Smooth muscle cell (in vitro differentiated cells): ENCODE data around the gene JADE2. TPM values are rescaled to one million over a fixed set of nuclear protein-coding genes. Genes with fewer than 3 reads are reported as not detected.
A peak's percentile ranks its signal among the peaks of the same experiment; 100 is the strongest.

Source experiments
- DNase-seq: peaks from one replicate; lab custom pipeline; 2025; ENCODE audit not compliant: unreplicated experiment; lab: John Stamatoyannopoulos, UW
- H2AFZ ChIP-seq: fragments of 200-600 bp; sonication (generic); 2 replicates; pipeline ENCODE4 v1.6.0; 2016; ENCODE audit warnings: antibody characterized with exemption, low read depth, mild to moderate bottlenecking
- H3F3A ChIP-seq: fragments of 200-600 bp; sonication (generic); 2 replicates; pipeline ENCODE4 v1.6.0; 2017; ENCODE audit warnings: antibody characterized with exemption, low read depth
- H3K27ac ChIP-seq: fragments of 200-600 bp; sonication (generic); 2 replicates; pipeline ENCODE4 v1.5.1; 2016; ENCODE audit warnings: low read depth, mild to moderate bottlenecking
- H3K27me3 ChIP-seq: fragments of 200-600 bp; sonication (generic); 2 replicates; pipeline ENCODE4 v1.6.1; 2016; ENCODE audit warnings: low read depth, mild to moderate bottlenecking
- H3K36me3 ChIP-seq: fragments of 200-600 bp; sonication (generic); 2 replicates; pipeline ENCODE4 v1.5.1; 2016; ENCODE audit warnings: low read depth
- H3K4me1 ChIP-seq: fragments of 200-600 bp; sonication (generic); 2 replicates; pipeline ENCODE4 v1.5.1; 2016; ENCODE audit warnings: low read depth
- H3K4me2 ChIP-seq: fragments of 200-600 bp; sonication (generic); 2 replicates; pipeline ENCODE4 v1.6.0; 2016; ENCODE audit warnings: mild to moderate bottlenecking
- H3K4me3 ChIP-seq: fragments of 200-600 bp; sonication (generic); 2 replicates; pipeline ENCODE4 v1.5.1; 2016; ENCODE audit warnings: mild to moderate bottlenecking
- H3K79me2 ChIP-seq: fragments of 200-600 bp; sonication (generic); 2 replicates; pipeline ENCODE4 v1.6.0; 2016; ENCODE audit warnings: low read depth, mild to moderate bottlenecking
- H3K9ac ChIP-seq: fragments of 200-600 bp; sonication (generic); 2 replicates; pipeline ENCODE4 v1.6.0; 2016; ENCODE audit warnings: low read depth
- H3K9me3 ChIP-seq: fragments of 200-600 bp; sonication (generic); replicated peaks from 2 replicates; pipeline ENCODE4 v1.5.1; 2016; ENCODE audit warnings: low read depth
- H4K20me1 ChIP-seq: fragments of 200-600 bp; sonication (generic); 2 replicates; pipeline ENCODE4 v1.6.0; 2016; ENCODE audit warnings: low read depth
- CTCF ChIP-seq: fragments of 200-600 bp; sonication (generic); IDR thresholded peaks from 2 replicates; pipeline ENCODE4 v1.5.1; 2017; ENCODE audit warnings: borderline replicate concordance, mild to moderate bottlenecking, antibody characterized with exemption; ENCODE audit not compliant: insufficient read depth, poor library complexity, severe bottlenecking
- WGBS: methylation state at CpG from one replicate; pipeline ENCODE4 v1.1.7; 2016; ENCODE audit warnings: low lambda C conversion rate; 5-methylcytosine and 5-hydroxymethylcytosine counted together
- polyA plus RNA-seq: library from polyadenylated mRNA; unstranded; fragments of >200 nt; fragmentation: Nextera tagmentation; extraction: Ambion mirVana; gene quantifications from 2 replicates; pipeline ENCODE4 v1.2.1, GENCODE V29; 2016
- total RNA-seq: library from RNA; depleted of rRNA; stranded (reverse); fragments of >200 nt; gene quantifications from 2 replicates; pipeline ENCODE4 v1.2.3, GENCODE V29; 2014

JADE2 gene
- total and polyA plus RNA-seq, 2 experiments from 2014 or later: 4.3 to 18.0 TPM

GRCh38 chr5:134503937-134504437 is 21.5 kb upstream of the JADE2 start:
- Histone ChIP-seq H3K36me3 (no peaks in the 10 kb centered on the region), H3K27me3 (no peaks in the 10 kb centered on the region), H3K9me3 (no peaks in the 10 kb centered on the region), H4K20me1 (no peaks in the 10 kb centered on the region), H3K4me1 (peaks cover 5% of the 10 kb centered on the region), H3K79me2 (no peaks in the 10 kb centered on the region), H3K9ac (peak overlapping the region; percentile 50), H3F3A (peaks cover 11% of the 10 kb centered on the region), H3K27ac (peak overlapping the region; percentile 91), H3K4me2 (peak overlapping the region; percentile 68), H3K4me3 (no peak overlapping the region), H2AFZ (peak overlapping the region; percentile 17)
- no peak for TF ChIP-seq CTCF
- WGBS: 59% methylated on average over 3 of the region's 3 CpGs
- DNase-seq: no peak

DNA sequence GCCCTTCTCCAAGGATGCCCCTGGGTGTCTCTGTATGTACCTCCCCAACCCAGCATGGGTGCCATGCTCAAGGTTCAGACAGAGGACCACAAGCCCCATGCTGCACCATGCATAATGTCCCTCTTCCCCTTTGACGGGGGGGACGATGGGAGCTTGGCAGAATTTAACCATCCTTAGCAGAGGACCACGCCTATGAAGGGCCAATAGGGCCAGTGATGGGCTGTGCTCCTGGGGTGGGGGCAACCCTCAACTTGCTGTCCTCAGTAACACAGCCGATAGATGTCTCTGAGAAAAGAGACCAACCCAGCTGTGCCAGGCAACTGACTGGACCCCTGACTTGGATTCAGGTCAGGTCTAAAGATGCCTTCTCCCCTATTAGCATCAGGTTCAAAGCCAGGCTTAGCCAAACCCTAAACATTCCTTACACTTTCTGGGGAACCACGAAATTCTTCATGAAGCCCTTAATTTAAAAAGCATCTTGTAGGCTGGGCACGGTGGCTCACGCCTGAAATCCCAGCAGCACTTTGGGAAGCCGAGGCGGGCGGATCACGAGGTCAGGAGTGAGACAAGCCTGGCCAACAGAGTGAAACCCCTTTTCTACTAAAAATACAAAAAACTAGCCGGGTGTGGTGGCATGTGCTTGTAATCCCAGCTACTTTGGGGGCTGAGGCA is 20.7 kb upstream of the JADE2 start:
- Histone ChIP-seq H3K4me1 (peaks cover 5% of the 10 kb centered on the region), H3K9me3 (no peaks in the 10 kb centered on the region), H3K36me3 (no peaks in the 10 kb centered on the region), H3F3A (peaks cover 11% of the 10 kb centered on the region), H3K4me2 (peak overlapping the region; percentile 68), H3K9ac (no peak overlapping the region), H2AFZ (no peak overlapping the region), H3K27ac (peak overlapping the region; percentile 91), H3K4me3 (no peak overlapping the region), H3K79me2 (no peaks in the 10 kb centered on the region), H3K27me3 (no peaks in the 10 kb centered on the region), H4K20me1 (no peaks in the 10 kb centered on the region)
- DNase-seq: no peak
- 87% methylated on average over 12 of the region's 12 CpGs for WGBS
- TF ChIP-seq CTCF: no peak

DNA sequence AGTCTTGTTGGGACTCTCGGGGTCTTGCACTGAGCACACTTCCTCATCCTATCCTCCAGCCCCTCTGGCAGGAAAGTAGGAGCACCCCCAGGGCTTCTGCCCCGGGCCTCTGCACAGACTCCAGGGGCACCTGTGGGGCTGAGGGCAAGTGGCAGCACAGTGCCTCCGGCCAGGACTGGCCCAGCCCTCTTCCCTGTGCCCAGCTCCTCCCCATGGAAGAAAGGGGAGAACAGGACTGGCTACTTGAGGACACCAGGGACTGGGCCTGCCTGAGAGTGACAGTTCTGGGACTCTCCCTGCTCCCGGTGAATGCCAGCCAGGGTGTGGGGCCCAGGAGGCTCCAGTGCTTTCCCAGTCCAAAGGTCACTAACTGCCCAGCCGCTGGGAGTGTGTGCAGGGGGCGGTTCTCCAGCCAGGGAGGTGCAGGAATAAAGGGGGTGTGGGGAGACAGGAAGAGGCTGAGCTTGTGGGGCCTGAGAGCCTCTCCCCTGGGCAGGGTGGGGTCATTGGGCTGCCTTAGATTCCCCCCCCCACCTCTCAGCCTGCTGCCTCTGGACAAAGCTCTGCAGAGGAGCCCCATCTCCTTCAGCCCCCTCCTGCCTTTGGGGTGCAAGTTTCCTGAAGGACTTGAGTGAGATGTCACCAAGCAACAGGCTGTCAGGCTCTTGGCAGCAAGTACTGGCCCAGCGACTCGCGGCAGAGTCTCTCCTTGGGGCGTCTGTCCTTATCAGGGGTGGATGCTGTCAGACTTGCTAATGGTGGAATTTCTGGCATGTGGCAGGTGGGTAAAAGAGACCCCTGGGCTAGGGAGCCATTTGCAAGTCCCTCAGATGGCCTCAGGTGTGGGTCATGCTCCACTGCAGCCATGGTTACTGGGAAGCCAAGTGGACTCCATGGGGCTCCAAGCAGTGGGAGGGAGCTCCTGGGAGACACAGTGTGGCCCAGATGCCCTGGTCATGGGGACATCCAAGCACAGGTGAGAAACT is 19.1 kb upstream of the JADE2 start:
- Histone ChIP-seq H3K27ac (no peak overlapping the region), H3F3A (peaks cover 12% of the 10 kb centered on the region), H3K4me2 (no peak overlapping the region), H2AFZ (no peak overlapping the region), H3K79me2 (no peaks in the 10 kb centered on the region), H3K9me3 (no peaks in the 10 kb centered on the region), H3K9ac (no peak overlapping the region), H3K4me3 (no peak overlapping the region), H4K20me1 (no peaks in the 10 kb centered on the region), H3K4me1 (peaks cover 5% of the 10 kb centered on the region), H3K27me3 (no peaks in the 10 kb centered on the region), H3K36me3 (no peaks in the 10 kb centered on the region)
- DNase-seq: no peak
- WGBS: 53% methylated on average over 10 of the region's 10 CpGs
- no peak for TF ChIP-seq CTCF
